Measurements from ENCODE around the gene GABRA1. TPM values are rescaled to one million over a fixed set of nuclear protein-coding genes. Genes with fewer than 3 reads are reported as not detected.

Gene GABRA1
- not detected for total RNA-seq

DNA sequence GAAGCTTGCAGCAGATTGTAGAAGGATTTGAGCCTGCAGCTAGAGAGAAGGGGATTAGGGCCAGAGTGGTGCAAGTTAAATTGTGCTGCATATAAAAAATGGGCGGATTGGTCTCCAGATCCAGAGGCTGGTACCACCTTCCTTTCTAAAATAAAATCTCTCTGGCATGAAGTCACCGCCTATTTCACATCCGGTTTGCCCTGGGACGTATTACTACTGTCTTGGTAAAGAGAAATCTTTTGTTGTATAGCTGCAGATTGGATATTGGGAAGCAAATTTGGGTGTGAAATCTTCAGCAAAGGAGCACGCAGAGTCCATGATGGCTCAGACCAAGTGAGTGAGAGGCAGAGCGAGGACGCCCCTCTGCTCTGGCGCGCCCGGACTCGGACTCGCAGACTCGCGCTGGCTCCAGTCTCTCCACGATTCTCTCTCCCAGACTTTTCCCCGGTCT lies at the start of gene GABRA1:
Gene GABRA1 (plus strand): TSS at position 180 of the 451 bp plus-strand sequence. CDS start 2,691 bp downstream, outside the sequence.
- Histone ChIP-seq H3K27ac (no peak within 1 kb of the TSS), H3K4me1 (no peaks in the 10 kb centered on the region), H3K4me3 (no peak within 1 kb of the TSS), H3K36me3 (no peaks in the 10 kb centered on the region), H3K9me3 (no peaks in the 10 kb centered on the region), H3K9ac (ENCODE audit: low read depth in 2 of 2, low read length in 2 of 2) (no peak within 1 kb of the TSS), H3K27me3 (peaks cover 10% of the 10 kb centered on the region)
- intact Hi-C loops (cut with DNase I) = no loop called here
- no peak for DNase-seq
- TF ChIP-seq, protein P1, sequence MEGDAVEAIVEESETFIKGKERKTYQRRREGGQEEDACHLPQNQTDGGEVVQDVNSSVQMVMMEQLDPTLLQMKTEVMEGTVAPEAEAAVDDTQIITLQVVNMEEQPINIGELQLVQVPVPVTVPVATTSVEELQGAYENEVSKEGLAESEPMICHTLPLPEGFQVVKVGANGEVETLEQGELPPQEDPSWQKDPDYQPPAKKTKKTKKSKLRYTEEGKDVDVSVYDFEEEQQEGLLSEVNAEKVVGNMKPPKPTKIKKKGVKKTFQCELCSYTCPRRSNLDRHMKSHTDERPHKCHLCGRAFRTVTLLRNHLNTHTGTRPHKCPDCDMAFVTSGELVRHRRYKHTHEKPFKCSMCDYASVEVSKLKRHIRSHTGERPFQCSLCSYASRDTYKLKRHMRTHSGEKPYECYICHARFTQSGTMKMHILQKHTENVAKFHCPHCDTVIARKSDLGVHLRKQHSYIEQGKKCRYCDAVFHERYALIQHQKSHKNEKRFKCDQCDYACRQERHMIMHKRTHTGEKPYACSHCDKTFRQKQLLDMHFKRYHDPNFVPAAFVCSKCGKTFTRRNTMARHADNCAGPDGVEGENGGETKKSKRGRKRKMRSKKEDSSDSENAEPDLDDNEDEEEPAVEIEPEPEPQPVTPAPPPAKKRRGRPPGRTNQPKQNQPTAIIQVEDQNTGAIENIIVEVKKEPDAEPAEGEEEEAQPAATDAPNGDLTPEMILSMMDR (IDR thresholded peaks at IDR 0.05) = no peak

DNA sequence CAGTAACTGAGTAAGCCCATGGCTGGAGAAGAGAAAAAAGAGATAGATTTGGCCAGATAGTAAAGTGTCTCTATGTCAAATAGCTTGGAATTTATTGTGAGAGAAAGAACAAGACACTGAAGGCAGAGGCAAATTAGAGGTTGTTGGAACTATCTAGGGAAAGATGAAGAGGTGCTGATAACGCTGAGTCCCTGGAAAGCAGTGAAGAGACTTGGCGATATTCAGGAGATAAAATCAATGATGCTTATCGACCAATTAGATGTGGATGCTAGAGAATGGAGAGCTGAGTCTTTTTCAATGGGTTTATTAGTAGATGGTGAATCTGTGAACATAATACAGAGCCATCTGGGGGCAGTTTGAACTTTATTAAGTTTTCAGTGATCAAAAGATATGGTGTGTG lies 48.6 kb upstream of the GABRA1 start:
- Histone ChIP-seq H3K9ac (ENCODE audit: low read depth in 2 of 2, low read length in 2 of 2) (no peak overlapping the region), H3K27ac (no peak overlapping the region), H3K4me3 (no peak overlapping the region), H3K9me3 (no peaks in the 10 kb centered on the region), H3K36me3 (no peaks in the 10 kb centered on the region), H3K27me3 (no peaks in the 10 kb centered on the region), H3K4me1 (no peaks in the 10 kb centered on the region)
- TF ChIP-seq, protein P1 (IDR thresholded peaks at IDR 0.05) = no peak
- DNase-seq = no peak
- intact Hi-C loops (cut with DNase I) = no loop called here

DNA sequence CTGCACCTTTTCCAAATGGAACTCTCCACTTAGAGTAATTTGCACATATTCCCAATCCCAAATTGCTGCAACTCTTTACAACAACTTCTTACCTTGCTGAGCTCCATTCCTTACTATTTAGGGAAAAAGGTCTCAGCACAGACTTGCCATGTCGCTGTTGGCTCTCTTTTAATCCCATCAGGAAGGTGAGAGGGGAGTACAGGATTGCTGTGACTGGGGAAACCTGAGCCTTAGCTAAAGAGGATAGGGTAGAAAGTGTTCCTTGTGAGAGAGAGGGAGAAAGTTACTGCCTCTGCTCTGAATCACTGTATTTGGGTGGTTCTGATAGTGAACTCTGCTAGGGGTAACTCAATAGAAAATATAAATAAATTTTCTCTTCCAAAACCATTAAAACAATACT lies 43.7 kb upstream of the GABRA1 start:
- Histone ChIP-seq H3K27me3 (no peaks in the 10 kb centered on the region), H3K4me3 (no peak overlapping the region), H3K4me1 (no peaks in the 10 kb centered on the region), H3K9me3 (no peaks in the 10 kb centered on the region), H3K9ac (ENCODE audit: low read depth in 2 of 2, low read length in 2 of 2) (no peak overlapping the region), H3K36me3 (no peaks in the 10 kb centered on the region), H3K27ac (no peak overlapping the region)
- DNase-seq = no peak
- TF ChIP-seq, protein P1 (IDR thresholded peaks at IDR 0.05) = no peak
- intact Hi-C loops (cut with DNase I) = no loop called here

DNA sequence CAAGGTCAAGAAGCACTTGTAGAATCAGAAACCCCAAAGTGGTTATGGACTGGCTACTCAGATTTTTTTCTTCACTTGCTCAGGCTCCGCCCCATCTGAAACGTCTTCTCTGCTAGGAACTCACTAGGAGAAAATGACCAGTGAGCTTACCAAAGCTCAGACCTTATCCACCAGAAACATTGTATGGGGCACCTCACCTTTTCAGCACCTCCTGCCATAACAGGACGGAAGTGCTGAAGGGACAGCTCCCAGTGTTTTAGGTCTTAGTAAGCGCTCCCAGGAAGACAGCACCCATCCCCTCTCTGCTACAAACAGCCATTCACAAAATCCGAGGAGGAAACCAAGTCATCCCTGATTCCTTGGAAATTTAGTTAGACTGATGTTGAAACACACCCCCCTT lies 1.2 kb upstream of the GABRA1 start:
- no peaks in the 10 kb centered on the region for H3K9me3 ChIP-seq
- H3K36me3 ChIP-seq = no peaks in the 10 kb centered on the region
- no peak overlapping the region for H3K9ac ChIP-seq (ENCODE audit: low read depth in 2 of 2, low read length in 2 of 2)
- no peak overlapping the region for H3K4me3 ChIP-seq
- H3K27ac ChIP-seq = no peak overlapping the region
- no peaks in the 10 kb centered on the region for H3K4me1 ChIP-seq
- TF ChIP-seq, protein P1 (IDR thresholded peaks at IDR 0.05) = no peak
- no peak for DNase-seq
- intact Hi-C loops (cut with DNase I) = no loop called here
- H3K27me3 ChIP-seq = peaks cover 10% of the 10 kb centered on the region

DNA sequence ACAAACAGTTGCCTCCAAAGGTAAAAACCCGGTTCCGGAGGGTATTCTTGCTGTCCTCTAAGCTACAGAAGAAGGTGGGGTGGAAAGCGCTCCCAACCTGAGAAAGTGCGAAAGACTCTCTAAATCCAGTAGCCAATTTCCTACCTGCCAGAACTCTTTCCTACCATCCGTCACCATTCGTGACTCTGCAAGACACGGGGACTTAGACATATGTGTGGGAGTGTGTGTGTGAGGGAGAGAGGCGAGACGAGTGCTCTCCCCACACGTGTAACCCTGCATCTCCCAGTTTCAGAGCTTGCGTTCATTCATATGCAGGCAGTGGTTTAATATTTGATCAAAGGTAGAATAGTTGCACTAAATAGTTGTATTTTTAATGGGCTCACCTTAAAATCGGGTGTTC lies 473 bp upstream of the GABRA1 start:
- H3K9me3 ChIP-seq = no peaks in the 10 kb centered on the region
- H3K9ac ChIP-seq (ENCODE audit: low read depth in 2 of 2, low read length in 2 of 2) = no peak overlapping the region
- H3K27ac ChIP-seq = no peak overlapping the region
- no peaks in the 10 kb centered on the region for H3K4me1 ChIP-seq
- no peak for DNase-seq
- intact Hi-C loops (cut with DNase I) = no loop called here
- H3K4me3 ChIP-seq = no peak overlapping the region
- TF ChIP-seq, protein P1 (IDR thresholded peaks at IDR 0.05) = no peak
- no peaks in the 10 kb centered on the region for H3K36me3 ChIP-seq
- H3K27me3 ChIP-seq = peaks cover 10% of the 10 kb centered on the region

All from colonic mucosa (tissue), 4 donors.